Right kidney (tissue), 9 donors: ENCODE measurements around the gene FGR.
"Not testable (repeated sequence)": the region's sequence is repeated elsewhere in the genome, so short reads cannot be mapped to it uniquely, and the experiment has no call there.

Source experiments
- DNase-seq: peaks from one replicate; pipeline ENCODE4 v3.0.0-alpha.2; 2016
- long read RNA-seq, 8 donors: transcript quantifications; one replicate each; lab custom pipeline, GENCODE V29; 2026

FGR gene
- long read RNA-seq, donor 1, partial matches to known transcripts: 0 of 1 reads
- long read RNA-seq, donor 1, other reads (novel, unspliced or antisense): 0 of 1 reads
- long read RNA-seq, donor 2: 0 reads
- long read RNA-seq, donor 3: 0 reads
- long read RNA-seq, donor 4: 0 reads
- long read RNA-seq, donor 5: 0 reads
- long read RNA-seq, donor 6: 0 reads
- long read RNA-seq, donor 7, partial matches to known transcripts: 0 of 1 reads
- long read RNA-seq, donor 7, other reads (novel, unspliced or antisense): 0 of 1 reads
- long read RNA-seq, donor 8: 0 reads

GRCh38 chr1:27634985-27635367 is at the start of gene FGR:
Gene FGR (minus strand): TSS chr1:27635185. CDS start chr1:27623916, 11,269 bp downstream.
- no peak for DNase-seq

DNA sequence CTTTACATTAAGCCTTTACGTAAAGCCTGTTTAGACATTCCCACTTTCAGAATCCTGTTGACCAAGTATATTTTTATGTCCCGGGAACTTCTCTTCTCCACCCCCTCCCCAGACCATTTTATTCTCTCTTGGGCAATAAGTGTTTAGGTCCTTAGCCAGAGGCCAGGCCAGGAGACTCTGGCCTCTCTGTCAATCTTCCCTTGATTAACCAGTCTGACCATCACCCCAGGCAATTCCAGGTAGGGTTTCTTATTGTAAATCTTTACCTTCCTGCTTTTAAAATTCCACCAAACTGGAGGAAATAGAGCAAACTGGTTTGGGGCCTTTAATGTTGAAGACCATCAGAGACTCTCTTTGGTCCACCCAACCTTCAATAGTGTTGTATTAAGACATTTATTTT is 49.2 kb upstream of the FGR start:
- DNase-seq: no peak

DNA sequence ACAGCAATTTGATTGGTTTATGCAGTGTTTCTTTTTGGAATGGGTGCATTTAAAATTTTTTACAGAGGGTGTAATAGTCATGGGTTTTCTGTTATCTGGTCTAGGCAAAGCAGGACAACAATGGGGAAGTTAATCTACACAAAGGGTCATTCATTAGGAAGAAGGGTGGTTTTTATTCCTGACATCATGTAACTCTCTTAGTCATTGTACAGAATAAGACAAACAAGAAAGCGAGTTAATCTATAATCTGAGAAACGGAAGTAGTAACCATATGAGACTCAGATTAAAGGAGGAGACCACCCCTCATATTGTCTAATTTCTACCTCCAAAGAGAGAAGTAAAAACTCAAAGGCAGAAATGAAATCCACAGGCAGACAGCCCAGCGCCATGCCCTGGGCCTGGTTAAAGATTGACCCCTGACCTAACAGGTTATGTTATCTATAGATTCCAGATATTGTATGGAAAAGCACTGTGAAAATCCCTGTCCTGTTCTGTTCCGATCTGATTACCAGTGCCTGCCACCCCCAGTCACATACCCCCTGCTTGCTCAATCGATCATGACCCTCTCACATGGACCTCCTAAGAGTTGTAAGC is 47.5 kb upstream of the FGR start:
- DNase-seq: no peak

- not testable (repeated sequence) for DNase-seq
These were observed 46.6 kb upstream of the FGR start for GRCh38 chr1:27681580-27681979.

DNA sequence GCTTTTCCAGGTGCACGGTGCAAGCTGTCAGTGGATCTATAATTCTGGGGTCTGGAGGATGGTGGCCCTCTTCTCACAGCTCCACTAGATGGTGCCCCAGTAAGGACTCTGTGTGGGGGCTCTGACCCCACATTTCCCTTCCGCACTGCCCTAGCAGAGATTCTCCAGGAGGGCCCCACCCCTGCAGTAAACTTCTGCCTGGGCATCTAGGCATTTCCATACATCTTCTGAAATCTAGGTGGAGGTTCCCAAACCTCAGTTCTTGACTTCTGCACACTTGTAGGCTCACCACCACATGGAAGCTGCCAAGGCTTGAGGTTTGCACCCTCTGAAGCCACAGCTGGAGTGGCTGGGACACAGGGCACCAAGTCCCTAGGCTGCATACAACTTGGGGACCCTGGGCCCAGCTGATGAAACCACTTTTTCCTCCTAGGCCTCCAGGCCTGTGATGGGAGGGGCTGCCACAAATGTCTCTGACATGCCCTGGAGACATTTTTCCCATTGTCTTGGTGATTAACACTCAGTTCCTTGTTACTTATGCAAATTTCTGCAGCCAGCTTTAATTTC is 45.3 kb upstream of the FGR start:
- DNase-seq: not testable (repeated sequence)

GRCh38 chr1:27678747-27679146 is 43.8 kb upstream of the FGR start:
- no peak for DNase-seq

DNA sequence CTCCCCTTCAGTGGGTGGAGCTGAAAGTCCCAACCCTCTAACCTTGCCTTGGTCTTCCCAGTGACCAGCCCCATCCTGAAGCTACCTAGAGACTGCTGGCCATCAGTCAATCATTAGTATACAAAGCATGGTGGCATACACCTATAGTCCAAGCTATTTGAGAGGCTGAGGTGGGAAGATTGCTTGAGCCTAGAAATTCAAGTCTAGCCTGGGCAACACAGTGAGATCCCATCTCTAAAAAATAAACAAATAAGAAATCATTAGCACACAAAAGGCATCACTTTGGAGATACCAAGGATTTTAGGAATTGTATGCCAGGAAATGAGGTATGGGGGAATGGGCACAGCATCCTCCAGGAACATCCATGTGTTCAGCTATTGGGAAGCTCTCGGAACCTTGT is 41.4 kb upstream of the FGR start:
- no peak for DNase-seq

DNA sequence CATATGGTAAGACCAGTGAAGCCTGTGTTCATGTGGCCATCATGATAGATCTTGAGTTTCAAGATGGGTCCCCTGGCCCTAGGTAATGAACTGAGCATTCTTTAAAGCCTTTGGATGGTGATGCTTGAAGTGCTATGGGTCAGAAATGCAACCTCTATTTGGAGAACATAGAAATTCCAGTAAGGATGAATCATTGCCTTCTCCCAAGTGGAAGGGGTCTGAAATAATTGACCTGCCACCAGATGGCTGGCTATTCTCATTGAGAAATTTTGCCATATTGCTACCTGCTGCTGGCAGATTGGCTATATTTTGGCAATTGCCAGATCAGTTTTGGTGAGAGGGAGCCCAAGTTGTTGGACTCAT is 37.7 kb upstream of the FGR start:
- no peak for DNase-seq

DNA sequence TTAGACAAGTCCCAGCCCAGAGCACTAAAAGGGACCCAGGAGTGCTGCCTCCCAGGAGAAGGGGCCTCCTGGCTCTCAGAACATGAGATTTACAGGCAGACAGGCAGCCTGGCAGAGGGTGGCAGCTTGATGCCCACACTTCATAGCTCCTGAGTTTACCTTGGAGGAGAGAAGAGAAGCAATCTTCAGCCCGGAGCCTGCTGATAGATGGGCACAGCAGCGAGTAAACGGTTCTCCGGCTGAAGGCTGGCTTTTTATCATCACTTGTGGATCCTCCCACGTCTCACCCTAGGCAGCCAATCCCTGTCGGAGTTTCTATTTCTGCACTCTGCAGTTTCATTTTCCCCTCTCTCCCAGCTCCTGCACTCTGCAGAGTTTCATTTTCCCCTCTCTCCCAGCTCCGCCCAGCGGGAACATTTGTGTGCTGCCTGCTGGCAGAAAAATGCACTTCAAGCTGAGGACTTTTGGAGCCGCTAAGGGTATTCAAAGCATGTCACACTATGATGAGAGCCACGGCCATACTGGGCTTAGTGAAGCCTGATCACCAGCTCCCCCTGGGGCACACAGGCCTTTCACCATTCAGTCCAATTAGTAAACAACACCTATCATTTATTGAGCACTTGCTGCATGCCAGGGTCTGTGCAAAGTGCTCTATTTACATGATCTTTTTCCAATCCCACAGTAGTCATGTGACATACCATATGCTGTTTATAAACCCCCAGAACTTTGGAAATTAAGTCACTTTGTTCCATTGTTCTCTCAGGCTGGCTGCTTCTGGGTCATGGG is 37.2 kb upstream of the FGR start, which contains the start of gene IFI6:
Gene IFI6, minus strand, starts transcription at position 229 of the 786 bp plus-strand sequence. CDS start 2,878 bp downstream, outside the sequence.
- peak; percentile 69 for DNase-seq

GRCh38 chr1:27669876-27670275 is 34.9 kb upstream of the FGR start:
- no peak for DNase-seq

GRCh38 chr1:27668808-27669723 is 34.1 kb upstream of the FGR start:
- peak; percentile 77 for DNase-seq

- no peak for DNase-seq
These were observed 33.3 kb upstream of the FGR start for GRCh38 chr1:27668121-27668807.

GRCh38 chr1:27666791-27667254 is 31.8 kb upstream of the FGR start:
- no peak for DNase-seq

- no peak for DNase-seq
These were observed 31.3 kb upstream of the FGR start for GRCh38 chr1:27666294-27666693.

- no peak for DNase-seq
These were observed 30.1 kb upstream of the FGR start for GRCh38 chr1:27665016-27665651.

DNA sequence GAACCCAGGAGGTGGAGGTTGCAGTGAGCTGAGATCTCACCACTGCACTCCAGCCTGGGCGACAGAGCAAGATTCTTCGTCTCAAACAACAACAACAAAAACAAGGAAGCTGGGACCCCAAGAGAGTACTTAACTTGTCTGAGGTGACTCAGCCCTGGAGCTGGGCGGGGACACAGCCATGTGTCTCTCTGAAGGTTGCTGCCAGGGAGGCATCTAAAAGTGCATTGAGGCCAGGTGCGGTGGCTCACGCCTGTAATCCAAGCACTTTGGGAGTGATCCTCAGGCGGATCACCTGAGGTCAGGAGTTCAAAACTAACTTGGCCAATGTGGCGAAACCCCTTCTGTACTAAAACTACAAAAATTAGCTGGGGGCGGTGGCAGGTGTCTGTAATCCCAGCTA is 29.3 kb upstream of the FGR start:
- DNase-seq: no peak

GRCh38 chr1:27662707-27663393 is 27.9 kb upstream of the FGR start:
- DNase-seq: peak; percentile 76

DNA sequence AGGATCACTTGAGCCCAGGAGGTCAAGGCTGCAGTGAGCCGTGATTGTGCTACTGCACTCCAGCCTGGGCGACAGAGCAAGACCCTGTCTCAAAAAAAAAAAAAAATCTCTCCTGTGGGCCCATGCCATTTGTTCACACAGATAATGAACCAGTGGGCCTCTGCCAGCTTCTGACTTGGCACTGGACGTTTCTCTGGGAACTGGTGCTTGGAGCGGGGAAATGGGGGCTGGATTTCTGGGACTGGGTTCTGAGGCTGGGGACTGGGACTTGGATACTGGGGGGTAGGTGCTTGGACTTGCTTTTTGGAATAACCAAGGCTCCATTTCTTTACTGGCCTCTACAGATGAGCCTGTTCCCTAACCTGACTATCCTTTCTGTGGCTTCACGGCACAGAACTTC is 27.3 kb upstream of the FGR start:
- DNase-seq: no peak

DNA sequence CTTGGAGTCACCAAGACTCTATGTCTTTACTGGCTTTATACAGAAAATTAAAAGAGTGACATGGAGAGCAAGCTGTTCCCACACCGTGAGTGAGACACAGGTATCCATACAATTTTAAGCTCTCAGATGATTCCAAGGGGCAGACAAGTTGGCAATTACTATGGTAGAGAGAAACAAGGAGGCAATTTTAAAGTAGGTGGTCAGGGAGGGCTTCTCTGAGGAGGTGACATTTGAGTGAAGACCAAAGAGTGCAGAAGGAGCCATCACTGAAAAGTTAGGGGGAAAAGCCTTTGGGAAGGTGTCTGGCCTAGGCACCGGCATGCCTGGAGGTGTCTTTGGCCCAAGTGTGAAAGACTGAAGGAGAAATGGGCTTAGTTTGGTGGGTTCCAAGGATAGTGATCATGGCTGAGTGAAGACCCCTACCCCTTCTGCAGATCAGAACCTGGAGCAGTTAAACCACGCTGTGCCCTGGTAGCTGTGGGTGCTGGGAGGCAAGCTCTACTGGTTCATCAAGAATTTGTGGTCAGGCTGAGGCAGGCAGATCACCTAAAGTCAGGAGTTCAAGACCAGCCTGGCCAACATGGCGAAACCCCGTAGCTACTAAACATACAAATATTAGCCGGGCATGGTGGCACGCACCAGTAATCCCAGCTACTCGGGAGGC is 26.6 kb upstream of the FGR start:
- no peak for DNase-seq
